GM04503 (cell line): ENCODE data around the gene C4orf54.

Experiments
- DNase-seq: peaks from one replicate; pipeline ENCODE4 v3.0.0-alpha.2; 2012; ENCODE audit warnings: low read depth

The C4orf54 gene

DNA sequence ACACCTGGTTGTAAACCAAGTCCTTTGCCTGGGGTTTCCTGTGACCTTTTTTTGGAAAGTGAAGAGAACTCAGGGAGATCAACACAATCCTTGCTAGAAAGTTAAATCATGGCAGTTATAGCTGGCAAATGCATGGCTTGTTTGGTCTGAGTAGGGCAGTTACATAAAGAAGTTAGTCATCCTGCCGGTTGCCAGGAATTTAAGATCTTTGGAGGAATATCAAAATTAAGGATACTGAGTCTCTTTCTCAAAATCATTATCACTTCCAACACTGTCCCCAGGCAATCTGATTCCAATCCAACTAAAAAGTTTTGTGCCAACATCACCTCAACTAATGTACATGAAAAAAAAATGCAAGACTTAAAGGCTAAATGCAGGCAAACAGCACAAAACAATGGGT, 40.3 kb downstream of the C4orf54 start:
- no peak for DNase-seq

DNA sequence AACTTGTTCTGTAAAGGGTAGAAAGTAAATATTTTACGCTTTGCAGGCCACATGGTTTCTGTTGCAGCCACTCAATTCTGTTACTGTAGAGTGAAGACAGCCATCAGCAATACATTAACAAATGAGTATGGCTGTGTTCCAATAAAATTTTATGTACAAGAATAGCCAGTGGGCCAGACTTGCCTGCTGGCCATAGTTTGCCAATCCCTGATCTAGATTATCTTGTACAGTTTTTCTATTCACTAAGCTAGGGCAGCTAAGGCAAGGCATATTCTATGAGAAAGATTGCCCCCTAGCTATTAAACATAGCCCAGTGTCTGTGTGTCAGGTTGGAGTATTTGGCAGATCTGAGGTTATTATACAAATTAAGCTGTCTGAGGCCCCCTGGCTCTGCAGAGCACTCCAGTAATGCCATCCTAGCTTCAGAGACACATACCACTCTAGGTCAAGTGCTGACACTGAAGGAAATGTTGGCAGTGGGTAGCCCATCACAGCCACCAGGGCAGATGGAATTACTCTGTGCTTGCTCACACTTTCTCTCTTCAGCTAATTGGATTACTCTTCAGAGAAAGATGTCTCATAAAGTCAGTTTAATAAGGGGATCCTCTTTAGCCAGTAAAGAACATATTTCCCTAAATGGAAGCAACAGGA, 42.3 kb downstream of the C4orf54 start:
- DNase-seq: no peak

DNA sequence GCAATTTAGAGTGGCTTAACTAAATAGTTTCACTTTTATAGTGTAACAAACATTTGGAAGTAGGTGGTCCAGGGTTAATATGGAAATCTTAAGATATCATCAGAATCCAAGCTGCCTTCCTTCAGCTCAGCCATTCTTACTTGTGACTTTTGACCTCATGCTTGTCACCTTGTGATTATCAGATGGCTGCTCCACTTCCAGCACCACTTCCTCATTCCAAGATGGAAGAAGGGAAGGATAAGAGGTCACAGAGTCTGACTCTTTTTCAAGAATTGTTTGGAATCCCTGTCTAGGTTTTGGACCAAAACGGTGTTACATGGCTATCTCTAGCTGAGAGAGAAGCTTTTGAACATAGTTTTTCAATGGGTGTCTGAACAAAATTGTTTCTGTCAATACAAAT, 43.1 kb downstream of the C4orf54 start:
- no peak for DNase-seq

DNA sequence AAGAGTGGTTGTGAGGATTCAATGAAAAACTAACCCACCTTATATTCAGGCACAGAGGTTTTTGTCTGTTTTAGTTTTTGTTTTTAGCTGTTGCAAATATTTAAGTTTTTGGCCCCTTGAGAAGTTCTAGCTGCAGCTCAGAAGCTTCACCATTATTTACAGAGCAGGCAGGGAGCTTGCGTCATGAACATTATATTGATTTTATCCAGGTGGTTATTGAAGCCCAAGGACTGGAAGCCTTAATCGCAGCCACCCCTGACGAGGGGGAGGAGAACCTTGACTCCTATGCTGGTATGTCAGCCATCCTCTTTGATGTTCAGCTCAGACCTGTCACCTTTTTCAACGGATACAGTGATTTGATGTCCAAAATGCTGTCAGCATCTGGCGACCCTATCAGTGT, 44.9 kb downstream of the C4orf54 start:
- no peak for DNase-seq

DNA sequence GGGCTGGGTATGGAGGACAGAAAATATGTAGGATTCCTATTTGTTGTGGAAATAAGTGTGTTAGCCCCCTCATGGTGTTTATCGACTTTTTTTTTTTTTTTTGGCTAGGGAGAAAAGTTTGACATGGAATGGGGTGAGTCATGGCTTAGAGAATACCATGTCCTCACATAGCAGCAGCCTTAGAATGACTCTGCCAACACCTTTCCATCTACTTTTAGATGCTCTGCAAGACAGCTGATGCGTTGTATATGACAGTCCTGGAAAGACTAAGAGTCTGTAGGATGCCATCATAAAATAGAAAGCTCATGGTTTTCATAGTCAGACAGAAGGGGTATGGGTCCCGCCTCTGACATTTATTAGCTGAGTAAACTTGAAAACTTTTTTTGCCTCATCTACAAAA, 45.3 kb downstream of the C4orf54 start:
- no peak for DNase-seq

DNA sequence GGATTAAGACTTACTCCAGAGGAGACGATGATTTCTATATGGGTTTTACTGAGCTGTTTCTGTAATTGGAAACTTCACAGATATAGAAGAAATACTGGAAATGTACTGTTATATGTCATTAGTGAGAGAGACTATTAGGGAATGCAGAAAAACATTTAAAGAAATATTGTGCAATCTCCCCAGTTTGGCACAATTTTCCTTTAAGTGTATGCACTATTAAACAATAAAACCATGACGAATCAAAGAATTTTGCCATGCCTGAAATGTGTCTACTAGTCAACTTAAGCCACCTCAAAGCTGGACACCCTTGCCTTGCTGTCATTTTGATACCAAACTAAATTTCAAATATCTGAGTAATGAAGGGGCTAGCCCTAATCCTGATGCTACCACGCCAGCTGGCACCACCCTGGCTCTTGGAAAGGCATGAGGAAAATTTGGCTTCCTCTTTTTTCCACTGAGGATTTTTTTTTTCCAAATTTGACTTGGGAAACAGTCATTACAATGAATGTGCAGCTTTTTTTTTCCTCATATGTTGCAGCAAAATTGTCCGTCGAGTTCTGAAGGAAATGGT, 46.9 kb downstream of the C4orf54 start:
- DNase-seq: no peak

DNA sequence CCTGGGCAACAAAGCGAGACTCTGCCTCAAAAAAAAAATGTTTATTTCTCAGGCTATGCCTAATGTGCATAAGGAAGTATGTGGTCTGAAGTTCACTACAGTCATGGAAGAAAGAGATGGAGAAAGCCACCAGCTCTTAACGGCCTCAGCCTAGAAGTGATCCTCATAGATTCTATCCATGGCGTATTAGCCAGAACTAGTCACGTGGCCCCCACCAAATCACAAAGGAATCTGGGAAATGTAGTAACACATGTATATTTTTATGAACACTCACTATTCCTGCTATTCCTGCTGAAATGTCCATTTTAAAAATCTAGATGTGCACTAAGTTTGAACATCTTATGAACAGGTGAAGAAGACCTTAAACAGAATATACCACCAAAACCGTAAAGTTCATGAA, 49.2 kb downstream of the C4orf54 start:
- DNase-seq: no peak
